ENCODE data around the gene USP34.
"Not testable (repeated sequence)": the region's sequence is repeated elsewhere in the genome, so short reads cannot be mapped to it uniquely, and the experiment has no call there.

Gene USP34

GRCh38 chr2:61180686-61181085 is 290.2 kb downstream of the USP34 start:
- DNase-seq: no peak

- no peak for DNase-seq
Measured at GRCh38 chr2:61179701-61180639, 290.9 kb downstream of the USP34 start.

GRCh38 chr2:61178603-61179545 is 292.0 kb downstream of the USP34 start:
- DNase-seq: no peak

GRCh38 chr2:61177727-61178549 is 292.9 kb downstream of the USP34 start:
- DNase-seq: no peak

GRCh38 chr2:61176755-61177726 is 293.8 kb downstream of the USP34 start:
- peak; percentile 10 for DNase-seq

- DNase-seq: no peak
Measured at GRCh38 chr2:61175036-61175435, 295.9 kb downstream of the USP34 start.

- DNase-seq: no peak
Measured at GRCh38 chr2:61173116-61173515, 297.8 kb downstream of the USP34 start.

GRCh38 chr2:61172671-61173070 is 298.2 kb downstream of the USP34 start:
- no peak for DNase-seq

- no peak for DNase-seq
Measured at GRCh38 chr2:61167579-61167978, 303.3 kb downstream of the USP34 start.

- no peak for DNase-seq
Measured at GRCh38 chr2:61165946-61166345, 304.9 kb downstream of the USP34 start.

- DNase-seq: not testable (repeated sequence)
Measured at GRCh38 chr2:61165082-61165481, 305.8 kb downstream of the USP34 start.

- no peak for DNase-seq
Measured at GRCh38 chr2:61162721-61163120, 308.2 kb downstream of the USP34 start.

GRCh38 chr2:61161888-61162287 is 309.0 kb downstream of the USP34 start, which contains the start of gene C2orf74:
C2orf74 (plus strand) TSS chr2:61162188; CDS start chr2:61162515, 327 bp downstream.
- DNase-seq: no peak

- DNase-seq: no peak
Measured at GRCh38 chr2:61158356-61158955, 312.4 kb downstream of the USP34 start.

GRCh38 chr2:61157371-61158003 is 313.4 kb downstream of the USP34 start:
- DNase-seq: no peak

- no peak for DNase-seq
Measured at GRCh38 chr2:61151436-61151835, 319.5 kb downstream of the USP34 start.

- DNase-seq: no peak
Measured at GRCh38 chr2:61149074-61149473, 321.8 kb downstream of the USP34 start.

- not testable (repeated sequence) for DNase-seq
Measured at GRCh38 chr2:61148091-61148490, 322.8 kb downstream of the USP34 start.

- no peak for DNase-seq
Measured at GRCh38 chr2:61145990-61146389, 324.9 kb downstream of the USP34 start.

- peak; percentile 81 for DNase-seq
Measured at GRCh38 chr2:61144697-61145268, 326.1 kb downstream of the USP34 start.
